LNCaP clone FGC (cell line): ENCODE data around the gene PTPN14.
A peak's percentile ranks its signal among the peaks of the same experiment; 100 is the strongest.

Experiments used
- DNase-seq: peaks from one replicate; pipeline ENCODE4 v3.0.0-alpha.2; 2011; ENCODE audit warnings: low read depth
- H3K4me3 ChIP-seq: 2 replicates; pipeline ENCODE4 v1.5.1; 2011; ENCODE audit warnings: mild to moderate bottlenecking, low read depth, low read length, control low read depth
- CTCF ChIP-seq: IDR thresholded peaks from 2 replicates; pipeline ENCODE4 v1.5.1; 2012; ENCODE audit warnings: mild to moderate bottlenecking; ENCODE audit not compliant: control insufficient read depth, insufficient read depth; ENCODE audit errors: extremely low read depth

PTPN14 gene

DNA sequence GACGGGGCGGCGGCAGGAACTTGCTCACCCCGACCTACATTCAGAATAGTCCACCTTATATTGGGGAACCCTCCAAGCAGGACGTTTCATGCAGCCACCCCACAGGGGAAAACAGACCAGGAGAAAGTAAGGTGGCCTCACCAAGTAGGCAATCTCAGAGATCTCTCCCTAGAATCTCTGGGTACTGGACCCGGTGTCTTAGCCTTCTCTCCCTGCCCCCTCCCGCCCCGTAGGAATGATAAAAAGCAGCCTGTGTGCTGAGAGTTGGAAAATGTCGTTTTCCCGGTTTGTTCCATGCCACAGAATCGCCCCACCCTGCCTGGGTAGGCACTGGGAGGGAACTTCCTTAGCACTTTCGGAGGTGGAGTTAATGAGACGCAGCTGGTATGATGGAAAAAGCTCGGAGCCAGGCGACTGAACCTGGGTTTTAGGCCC lies 789 bp upstream of the PTPN14 start:
- TF ChIP-seq CTCF = no peak
- peak overlapping the region; percentile 61 for H3K4me3 ChIP-seq
- DNase-seq = peak; percentile 35

DNA sequence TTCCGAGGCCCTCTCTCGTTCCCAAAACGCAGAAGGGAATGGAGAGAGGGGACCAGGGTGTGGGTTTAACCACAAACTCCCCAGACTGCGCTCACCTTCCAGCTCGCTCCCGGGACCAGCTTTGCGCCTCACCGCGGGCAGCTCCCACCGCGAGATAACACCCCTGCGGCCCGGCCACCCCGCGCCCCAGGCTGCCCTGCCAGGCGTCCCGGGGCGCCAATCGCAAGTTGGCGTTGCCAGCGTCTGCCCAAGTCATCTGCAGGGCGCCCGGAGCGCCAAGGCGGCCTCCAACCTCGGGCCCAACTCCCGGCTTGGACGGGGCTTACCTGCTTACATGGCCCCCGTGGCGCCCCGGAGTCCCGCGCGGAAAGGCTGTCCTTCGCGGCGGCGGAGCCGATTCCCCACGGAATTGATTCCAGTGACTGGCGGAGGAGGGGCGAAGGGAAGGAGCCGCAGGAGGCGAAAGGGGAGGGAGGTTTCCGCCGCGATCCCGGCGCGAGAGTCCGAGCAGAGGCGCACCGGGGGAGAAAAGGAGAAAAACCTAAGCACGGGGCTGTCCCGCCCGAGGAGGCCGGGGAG lies 456 bp downstream of the PTPN14 start:
- no peak for TF ChIP-seq CTCF
- no peak for DNase-seq
- peak overlapping the region; percentile 61 for H3K4me3 ChIP-seq

- peak overlapping the region; percentile 61 for H3K4me3 ChIP-seq
- TF ChIP-seq CTCF = no peak
- DNase-seq = no peak
These were observed 1.2 kb downstream of the PTPN14 start for GRCh38 chr1:214550013-214550856.

DNA sequence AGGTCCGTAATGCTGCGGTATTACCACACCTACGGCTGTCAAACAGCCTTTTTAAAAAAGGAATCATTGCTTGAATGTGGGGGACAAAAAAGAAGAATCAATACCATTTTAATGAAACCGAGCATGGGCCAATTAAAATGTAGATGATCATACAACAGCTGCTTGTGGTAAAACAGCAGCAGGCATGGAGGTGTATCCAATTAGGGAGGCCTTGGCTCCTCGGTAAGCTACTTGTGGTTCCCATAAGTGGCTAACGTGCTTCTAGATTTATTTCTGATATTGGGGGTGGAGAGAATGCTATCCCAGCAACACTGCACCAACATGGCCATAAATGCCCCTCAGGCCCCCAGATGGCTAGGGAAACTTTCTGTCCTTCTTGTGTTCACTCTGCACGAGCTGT lies 1.8 kb downstream of the PTPN14 start:
- no peak for DNase-seq
- TF ChIP-seq CTCF = no peak
- H3K4me3 ChIP-seq = no peak overlapping the region

DNA sequence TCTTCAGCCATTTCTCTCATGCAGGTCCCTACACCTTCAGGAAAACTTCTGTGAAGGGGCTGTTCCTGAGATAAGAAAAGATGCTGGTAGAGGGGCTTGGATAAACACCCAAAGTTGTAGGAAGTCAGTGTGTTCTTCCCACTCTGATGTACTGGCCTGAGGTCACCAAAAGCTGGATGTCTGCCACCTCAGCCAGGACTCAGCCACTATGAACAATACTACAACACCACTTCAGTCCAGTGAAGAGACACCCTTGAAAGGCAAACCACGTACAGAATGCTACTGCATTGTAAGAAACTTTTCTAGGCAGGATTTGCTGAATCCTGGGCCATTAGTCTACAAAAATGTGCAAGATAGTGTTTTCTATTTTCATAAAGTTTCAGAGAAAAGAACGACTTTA lies 2.4 kb downstream of the PTPN14 start:
- TF ChIP-seq CTCF = no peak
- no peak for DNase-seq
- no peak overlapping the region for H3K4me3 ChIP-seq

GRCh38 chr1:214548271-214548670 lies 3.1 kb downstream of the PTPN14 start:
- no peak overlapping the region for H3K4me3 ChIP-seq
- DNase-seq = no peak
- TF ChIP-seq CTCF = no peak

DNA sequence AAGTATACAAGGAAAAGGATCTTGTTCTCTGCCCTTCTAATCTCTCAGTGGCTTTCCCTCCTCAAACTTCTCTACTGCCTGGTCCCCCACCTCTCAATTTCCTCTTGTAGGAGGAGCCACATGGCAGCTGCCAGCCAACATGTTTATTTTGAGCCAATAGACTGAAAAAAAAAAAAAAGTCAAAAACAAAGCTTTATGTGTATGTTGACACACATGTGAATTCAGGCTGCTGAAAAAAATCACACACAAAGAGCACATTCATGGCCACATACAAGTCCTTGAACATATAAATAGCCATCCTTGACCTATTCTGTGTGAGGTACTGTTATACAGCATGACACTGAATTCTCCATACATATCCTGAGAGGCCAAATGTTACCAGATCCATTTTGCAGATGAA lies 3.7 kb downstream of the PTPN14 start:
- H3K4me3 ChIP-seq = no peak overlapping the region
- DNase-seq = no peak
- TF ChIP-seq CTCF = no peak
